GM12878 (cell line): ENCODE data around the gene ADK. TPM values are rescaled to one million over a fixed set of nuclear protein-coding genes. Genes with fewer than 3 reads are reported as not detected.

ENCODE experiments used
- ATAC-seq: fragments of 200-7000 bp; cut with Tn5 transposase; 3 replicates; pipeline ENCODE4 v1.9.1; 2020; ENCODE audit warnings: mild to moderate bottlenecking, moderate library complexity
- BruUV-seq: library from RNA; stranded (reverse); fragments of 400-500 nt; replicated peaks from 2 replicates; lab custom pipeline; 2021; lab: Mats Ljungman, UMichigan
- CTCF ChIA-PET: fragments of 300-600 bp; sonication (Branson Sonifier 250); formaldehyde crosslinking; extraction: SDS; loops from one replicate; lab custom pipeline; 2021; ENCODE audit warnings: inconsistent platforms; lab: Yijun Ruan, JAX
- POLR2A ChIA-PET: fragments of 350-600 bp; formaldehyde crosslinking; extraction: SDS; loops from one replicate; lab custom pipeline; 2021; ENCODE audit warnings: inconsistent platforms; lab: Charles Lee
- RAD21 ChIA-PET: fragments of 300-600 bp; sonication (Branson Sonifier 250); formaldehyde crosslinking; loops from one replicate; lab custom pipeline; 2023; ENCODE audit warnings: antibody characterized with exemption; ENCODE audit not compliant: unreplicated experiment; lab: Charles Lee
- SMC1A ChIA-PET: fragments of 300-600 bp; sonication (Branson Sonifier 250); formaldehyde crosslinking; loops from one replicate; lab custom pipeline; 2023; ENCODE audit not compliant: unreplicated experiment, uncharacterized antibody; lab: Charles Lee
- DNase-seq: peaks from one replicate; pipeline ENCODE4 v3.0.0-alpha.2; 2011; ENCODE audit warnings: low read depth, low spot score
- FAIRE-seq: peaks from 3 replicates; lab custom pipeline; 2011; peaks lifted over from hg19 to GRCh38; lab: Jason Lieb, UNC
- H2AFZ ChIP-seq: 2 replicates; pipeline ENCODE4 v1.6.0; 2011; ENCODE audit warnings: low read depth, low read length, control low read depth; ENCODE audit not compliant: control insufficient read depth
- H3K27ac ChIP-seq: 2 replicates; pipeline ENCODE4 v1.5.1; 2011; ENCODE audit warnings: control low read depth; ENCODE audit not compliant: control insufficient read depth, insufficient read depth
- H3K27me3 ChIP-seq, 2 experiments: replicated peaks in 1 of 2; 2 replicates each; pipeline versions ENCODE4 v1.6.0 to v1.6.1; 2011; ENCODE audit warnings: low read length in 1 of 2; ENCODE audit not compliant: control insufficient read depth in 2 of 2, insufficient read depth in 2 of 2
- H3K36me3 ChIP-seq, 2 experiments: 2 replicates each; pipeline ENCODE4 v1.5.1; 2011; ENCODE audit warnings: low read length in 1 of 2; ENCODE audit not compliant: control insufficient read depth in 2 of 2, insufficient read depth in 2 of 2
- H3K4me1 ChIP-seq: 2 replicates; pipeline ENCODE4 v1.6.1; 2011; ENCODE audit warnings: mild to moderate bottlenecking, low read length, moderate library complexity, mixed read lengths; ENCODE audit not compliant: control insufficient read depth, insufficient read depth
- H3K4me2 ChIP-seq: 2 replicates; pipeline ENCODE4 v1.6.0; 2011; ENCODE audit warnings: control low read depth; ENCODE audit not compliant: control insufficient read depth, insufficient read depth
- H3K4me3 ChIP-seq: fragments of 200-600 bp; sonication (generic); 2 replicates; pipeline ENCODE4 v1.5.1; 2016
- H3K79me2 ChIP-seq: 2 replicates; pipeline ENCODE4 v1.6.0; 2011; ENCODE audit warnings: low read length; ENCODE audit not compliant: control insufficient read depth, insufficient read depth
- H3K9ac ChIP-seq: 2 replicates; pipeline ENCODE4 v1.8.0; 2011; ENCODE audit warnings: low read length, control low read depth, mixed read lengths; ENCODE audit not compliant: control insufficient read depth, insufficient read depth
- H3K9me3 ChIP-seq: replicated peaks from 3 replicates; pipeline ENCODE4 v1.5.1; 2011; ENCODE audit warnings: mild to moderate bottlenecking, low read length; ENCODE audit not compliant: control insufficient read depth, insufficient read depth
- H4K20me1 ChIP-seq: 2 replicates; pipeline ENCODE4 v1.6.0; 2011; ENCODE audit not compliant: control insufficient read depth, insufficient read depth
- CEBPB ChIP-seq, 2 experiments: fragments of 150-350 bp in 1 of 2; IDR thresholded peaks; 2 replicates each; pipeline ENCODE4 v1.6.1; 2012 to 2014; ENCODE audit warnings: low read depth in 2 of 2, low read length in 2 of 2, borderline replicate concordance in 1 of 2, inconsistent platforms in 1 of 2
- CREB1 ChIP-seq: IDR thresholded peaks from 2 replicates; pipeline ENCODE4 v1.6.1; 2012; ENCODE audit warnings: low read depth, mild to moderate bottlenecking, inconsistent platforms
- IRF3 ChIP-seq: fragments of 450-650 bp; IDR thresholded peaks from 2 replicates; pipeline ENCODE4 v1.6.1; 2014; ENCODE audit warnings: mild to moderate bottlenecking
- NFYA ChIP-seq: IDR thresholded peaks from 2 replicates; pipeline ENCODE4 v1.6.1; 2011; ENCODE audit warnings: low read depth, mild to moderate bottlenecking, low read length, improper control_type of control experiment, borderline replicate concordance
- TCF12 ChIP-seq: IDR thresholded peaks from 2 replicates; pipeline ENCODE4 v1.6.1; 2011; ENCODE audit warnings: low read depth, mild to moderate bottlenecking, low read length
- ZNF274 ChIP-seq: IDR thresholded peaks from one replicate; pipeline ENCODE4 v1.8.0; 2011; ENCODE audit not compliant: insufficient read length, insufficient read depth
- WGBS: methylation state at CpG from one replicate; pipeline ENCODE4 v1.1.6; 2016; ENCODE audit warnings: low lambda C conversion rate; ENCODE audit not compliant: insufficient replicate concordance, insufficient coverage; ENCODE audit errors: missing lambda C conversion rate; 5-methylcytosine and 5-hydroxymethylcytosine counted together
- in situ Hi-C: fragments of 300-500 bp; cut with MboI; formaldehyde crosslinking; loops from 9 replicates; pipeline ENCODE4 v1.14.3; 2018; ENCODE audit warnings: mixed read lengths
- intact Hi-C: fragments of 100-400 bp; cut with micrococcal nuclease; formaldehyde crosslinking; loops from one replicate; pipeline ENCODE4 v1.14.2; 2022; ENCODE audit not compliant: unreplicated experiment
- polyA plus RNA-seq, 11 experiments: library from polyadenylated mRNA; depleted of rRNA in 4 of 11; unstranded in 6 of 11; stranded (reverse) in 5 of 11; fragments of >200 nt; fragmentation: Nextera tagmentation in 4 of 11; fragmentation: Illumina TruSeq in 1 of 11; extraction: Ambion mirVana in 4 of 11; extraction: Trizol in 1 of 11; gene quantifications; 1 replicate in 1 of 11; 2 replicates in 10 of 11; pipeline versions ENCODE4 v1.2.1 to v1.2.3, GENCODE V29; 2011 to 2016; ENCODE audit warnings: inconsistent platforms in 2 of 11, missing spikeins in 2 of 11, low read depth in 1 of 11
- total RNA-seq, 4 experiments: library from RNA; depleted of rRNA in 3 of 4; stranded (reverse); fragments of >200 nt in 3 of 4; fragmentation: Illumina TruSeq in 1 of 4; extraction: Trizol in 1 of 4; gene quantifications; 2 replicates each; pipeline versions ENCODE4 v1.2.1 to v1.2.3, GENCODE V29; 2013 to 2021

ADK gene
- total and polyA plus RNA-seq, 10 of the 15 experiments (the other 5 are each of a cell fraction or from before 2014, with no cell fraction given), result 42.0 to 151 (median 81.6) TPM

- intact Hi-C loops, result loop anchor here (10.0 kb wide), 1 partner anchor 973 kb away; a partner anchor contains a TSS
- Histone ChIP-seq H3K9ac (no peak overlapping the region), H3K4me3 (no peak overlapping the region), H3K27ac (no peak overlapping the region), H3K27me3 (no peaks in the 10 kb centered on the region), H3K9me3 (no peaks in the 10 kb centered on the region), H3K36me3 (peaks cover 9 to 42% of the 10 kb centered on the region in 2 experiments), H3K79me2 (no peaks in the 10 kb centered on the region), H4K20me1 (no peaks in the 10 kb centered on the region)
- CTCF ChIA-PET, result interaction anchor here (0.8 to 3.4 kb wide), 8 partner anchors 8 to 235 kb away, joined by 3 to 23 read pairs (median 4); no protein-coding TSS in a partner anchor
- TF ChIP-seq IRF3 (no peak), CREB1 (no peak), ZNF274 (no peak), TCF12 (no peak), NFYA (no peak), CEBPB (IDR thresholded peaks at IDR 0.05; ENCODE audit: borderline replicate concordance in 1 of 2, low read depth in 2 of 2, low read length in 2 of 2) (no peak)
- TF ChIP-seq, all 136 proteins: peak for 0
- FAIRE-seq, result no peak
- POLR2A ChIA-PET, result interaction anchor here (0.5 to 1.2 kb wide), 3 partner anchors 14 to 630 kb away, joined by 3 read pairs; no protein-coding TSS in a partner anchor
- Histone ChIP-seq H3K4me2 (no peak overlapping the region), H2AFZ (no peak overlapping the region), H3K4me1 (peaks cover 10% of the 10 kb centered on the region)
- WGBS, result 94% methylated on average over 1 of the region's 1 CpG
- in situ Hi-C loops, result no loop called here
- SMC1A ChIA-PET, result interaction anchor here (1.3 to 3.8 kb wide), 3 partner anchors 12 to 234 kb away, joined by 3 to 23 read pairs (median 12); no protein-coding TSS in a partner anchor
- no peak for DNase-seq
- RAD21 ChIA-PET, result no interaction called here
- BruUV-seq, result no TSS peak
- no peak for ATAC-seq
These were observed 29.7 kb upstream of the ADK start for GRCh38 chr10:74121368-74121767.
